ENCODE measurements around the gene SLC39A10.

DNA sequence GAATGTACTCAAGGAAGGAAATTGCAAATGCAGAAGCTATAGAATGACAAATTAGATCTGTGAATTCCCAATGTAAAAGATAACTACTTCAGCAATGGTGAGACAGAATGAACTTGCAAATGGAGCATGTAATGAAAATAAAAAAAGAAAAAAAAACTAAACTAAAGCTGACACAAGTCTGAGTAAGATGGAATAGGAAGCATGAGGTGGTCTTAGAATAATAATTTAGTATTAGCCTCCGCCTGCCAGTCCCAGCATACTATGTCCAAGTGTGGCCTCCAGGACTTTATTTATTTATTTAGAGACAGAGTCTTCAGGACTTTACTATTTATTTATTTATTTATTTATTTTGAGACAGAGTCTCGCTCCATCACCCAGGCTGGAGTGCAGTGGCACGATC lies 37.4 kb upstream of the SLC39A10 start:
- TF ChIP-seq POLR2AphosphoS5 (IDR thresholded peaks at IDR 0.05): no peak
- TF ChIP-seq, protein P1, sequence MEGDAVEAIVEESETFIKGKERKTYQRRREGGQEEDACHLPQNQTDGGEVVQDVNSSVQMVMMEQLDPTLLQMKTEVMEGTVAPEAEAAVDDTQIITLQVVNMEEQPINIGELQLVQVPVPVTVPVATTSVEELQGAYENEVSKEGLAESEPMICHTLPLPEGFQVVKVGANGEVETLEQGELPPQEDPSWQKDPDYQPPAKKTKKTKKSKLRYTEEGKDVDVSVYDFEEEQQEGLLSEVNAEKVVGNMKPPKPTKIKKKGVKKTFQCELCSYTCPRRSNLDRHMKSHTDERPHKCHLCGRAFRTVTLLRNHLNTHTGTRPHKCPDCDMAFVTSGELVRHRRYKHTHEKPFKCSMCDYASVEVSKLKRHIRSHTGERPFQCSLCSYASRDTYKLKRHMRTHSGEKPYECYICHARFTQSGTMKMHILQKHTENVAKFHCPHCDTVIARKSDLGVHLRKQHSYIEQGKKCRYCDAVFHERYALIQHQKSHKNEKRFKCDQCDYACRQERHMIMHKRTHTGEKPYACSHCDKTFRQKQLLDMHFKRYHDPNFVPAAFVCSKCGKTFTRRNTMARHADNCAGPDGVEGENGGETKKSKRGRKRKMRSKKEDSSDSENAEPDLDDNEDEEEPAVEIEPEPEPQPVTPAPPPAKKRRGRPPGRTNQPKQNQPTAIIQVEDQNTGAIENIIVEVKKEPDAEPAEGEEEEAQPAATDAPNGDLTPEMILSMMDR (IDR thresholded peaks at IDR 0.05): no peak
